Measurements from ENCODE around the gene MOB4. TPM values are rescaled to one million over a fixed set of nuclear protein-coding genes. Genes with fewer than 3 reads are reported as not detected.
"Not testable (repeated sequence)": the region's sequence is repeated elsewhere in the genome, so short reads cannot be mapped to it uniquely, and the experiment has no call there.

The MOB4 gene
- polyA plus RNA-seq, 1 of the 3 experiments (the other 2 are of a cell fraction) = 22.0 TPM

DNA sequence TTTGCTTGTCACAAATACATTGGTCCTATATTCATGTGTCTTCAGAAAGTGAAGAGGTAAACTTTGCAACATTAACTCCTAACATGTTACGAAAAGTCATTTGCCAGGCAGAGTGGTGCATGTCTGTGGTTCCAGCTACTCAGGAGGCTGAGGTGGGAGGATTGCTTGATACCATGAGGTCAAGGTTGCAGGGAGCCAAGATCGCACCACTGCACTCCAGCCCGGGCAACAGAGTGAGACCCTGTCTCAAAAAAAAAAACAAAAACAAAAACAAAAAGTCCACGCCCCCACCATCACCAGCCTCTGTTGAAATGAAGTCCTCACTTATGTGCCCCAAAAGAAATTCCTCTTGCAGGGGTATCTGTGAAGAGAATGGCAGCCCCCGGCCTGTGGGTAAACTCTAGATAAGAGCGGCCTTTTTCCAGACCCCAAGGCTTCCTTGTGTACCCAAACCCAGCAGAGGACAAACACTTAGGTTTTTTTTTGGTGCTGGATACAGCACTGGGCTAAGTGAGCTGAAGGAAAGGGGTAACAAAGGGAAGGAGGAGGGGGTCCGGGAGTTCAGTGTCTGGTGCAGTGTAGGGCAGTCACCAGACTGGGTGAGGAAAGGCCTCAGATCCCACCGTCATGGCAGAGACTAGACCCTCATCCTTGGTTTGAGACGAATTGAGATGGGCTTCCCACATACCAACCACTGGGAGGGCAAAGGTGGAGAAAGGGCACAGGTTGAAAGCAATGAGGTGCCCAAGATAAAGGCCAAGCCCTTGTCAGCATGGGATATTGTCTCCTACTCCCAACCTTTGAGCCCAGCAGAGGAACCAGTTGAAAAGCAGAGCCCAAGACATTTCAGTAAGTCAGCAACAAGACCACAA, 35.5 kb upstream of the MOB4 start:
- no peaks in the 10 kb centered on the region; the same call in 1 of the 2 replicates for H3K9me3 ChIP-seq
- TF ChIP-seq POLR2AphosphoS5 (IDR thresholded peaks at IDR 0.05; ENCODE audit: low read depth, low read length) = no peak
- no peak overlapping the region for H3K4me2 ChIP-seq
- no peak overlapping the region for H3K27ac ChIP-seq (ENCODE audit: low read depth in 2 of 2, low read length in 1 of 2)
- no peaks in the 10 kb centered on the region for H3K27me3 ChIP-seq (ENCODE audit: insufficient read depth)
- POLR2A ChIA-PET = interaction anchor here (0.5 kb wide), 1 partner anchor 67 kb away, joined by 4 read pairs; no protein-coding TSS in a partner anchor
- no peaks in the 10 kb centered on the region for H3K4me1 ChIP-seq (ENCODE audit: control insufficient read depth in 1 of 2, insufficient read depth in 2 of 2, low read depth in 1 of 2, low read length in 1 of 2)
- H3F3A ChIP-seq (replicated peaks; ENCODE audit: insufficient read depth) = peaks cover 23% of the 10 kb centered on the region
- H4K20me1 ChIP-seq (ENCODE audit: insufficient read depth) = no peaks in the 10 kb centered on the region
- no peak overlapping the region for H2AFZ ChIP-seq (ENCODE audit: low read depth)
- no peak for DNase-seq
- no peak overlapping the region for H3K4me3 ChIP-seq (ENCODE audit: low read depth in 2 of 2, low read length in 1 of 2)
- peaks cover 19 to 53% of the 10 kb centered on the region in 2 experiments for H3K36me3 ChIP-seq (replicated peaks in 1 of 2; ENCODE audit: control insufficient read depth in 1 of 2, insufficient read depth in 2 of 2, low read length in 1 of 2)
- CTCF ChIA-PET = no interaction called here
- no peaks in the 10 kb centered on the region for H3K9me2 ChIP-seq
- H3K79me2 ChIP-seq (ENCODE audit: insufficient read depth) = no peaks in the 10 kb centered on the region
- 94% methylated on average over 9 of the region's 9 CpGs for WGBS (ENCODE audit: low lambda C conversion rate)
- no peak overlapping the region for H3K9ac ChIP-seq

DNA sequence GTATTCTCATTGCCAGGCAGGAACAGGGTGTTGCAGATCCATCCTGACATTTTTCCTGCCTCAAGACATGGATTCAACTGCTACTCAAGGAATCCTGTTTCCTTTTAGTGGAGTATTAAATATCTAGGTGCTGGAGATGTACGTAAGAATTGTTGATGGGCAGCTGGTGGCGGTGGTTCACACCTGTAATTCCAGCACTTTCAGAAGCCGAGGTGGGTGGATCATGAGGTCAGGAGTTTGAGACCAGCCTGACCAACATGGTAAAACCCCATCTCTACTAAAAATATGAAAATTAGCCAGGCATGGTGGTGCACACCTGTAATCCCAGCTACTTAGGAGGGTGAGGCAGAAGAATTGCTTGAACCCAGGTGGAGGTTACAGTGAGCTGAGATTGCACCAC, 31.6 kb upstream of the MOB4 start:
- POLR2A ChIA-PET; H3K9ac ChIP-seq; H3K9me2 ChIP-seq; H2AFZ ChIP-seq (ENCODE audit: low read depth); H3K4me1 ChIP-seq (ENCODE audit: control insufficient read depth in 1 of 2, insufficient read depth in 2 of 2, low read depth in 1 of 2, low read length in 1 of 2); CTCF ChIA-PET; H3K79me2 ChIP-seq (ENCODE audit: insufficient read depth); H3K27me3 ChIP-seq (ENCODE audit: insufficient read depth); H4K20me1 ChIP-seq (ENCODE audit: insufficient read depth); H3K27ac ChIP-seq (ENCODE audit: low read depth in 2 of 2, low read length in 1 of 2); H3K4me2 ChIP-seq; H3K4me3 ChIP-seq (ENCODE audit: low read depth in 2 of 2, low read length in 1 of 2); DNase-seq; H3K9me3 ChIP-seq: not testable (repeated sequence)
- H3F3A ChIP-seq (replicated peaks; ENCODE audit: insufficient read depth) = peaks cover 30% of the 10 kb centered on the region
- H3K36me3 ChIP-seq (replicated peaks in 1 of 2; ENCODE audit: control insufficient read depth in 1 of 2, insufficient read depth in 2 of 2, low read length in 1 of 2) = peaks cover 31 to 65% of the 10 kb centered on the region in 2 experiments
- 100% methylated on average over 3 of the region's 3 CpGs for WGBS (ENCODE audit: low lambda C conversion rate)

DNA sequence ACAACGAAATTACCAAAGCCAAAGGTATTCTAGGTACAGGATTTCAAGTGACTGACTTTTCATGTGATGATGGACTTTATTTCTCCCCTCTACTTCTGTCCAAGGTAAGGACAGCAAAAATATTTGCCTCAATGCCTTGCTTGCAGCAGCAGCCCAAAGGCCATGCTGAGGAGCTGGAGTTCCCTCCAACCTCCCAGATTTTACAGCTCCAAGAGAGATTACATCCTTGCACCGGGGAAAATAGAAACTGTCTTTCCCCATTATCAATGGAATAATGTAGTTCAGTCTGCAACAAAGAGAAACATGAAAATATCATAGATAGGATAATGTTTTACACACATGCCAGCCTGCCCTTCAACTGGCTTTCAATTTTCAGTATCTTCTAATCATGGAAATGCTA, 29.7 kb upstream of the MOB4 start:
- H3K9ac ChIP-seq = no peak overlapping the region
- no peaks in the 10 kb centered on the region for H3K9me2 ChIP-seq
- no peak for TF ChIP-seq TEAD4 (IDR thresholded peaks at IDR 0.05; ENCODE audit: borderline replicate concordance, insufficient read depth)
- no peak for TF ChIP-seq FOXM1 (IDR thresholded peaks at IDR 0.05; ENCODE audit: low read depth)
- no peak for TF ChIP-seq GATA2 (CRISPR knock-in tag; IDR thresholded peaks at IDR 0.05)
- POLR2A ChIA-PET = no interaction called here
- H3K79me2 ChIP-seq (ENCODE audit: insufficient read depth) = peaks cover 11% of the 10 kb centered on the region; the same call in 1 of the 2 replicates
- DNase-seq = no peak
- H3K4me2 ChIP-seq = no peak overlapping the region
- no peak overlapping the region for H3K27ac ChIP-seq (ENCODE audit: low read depth in 2 of 2, low read length in 1 of 2)
- 91% methylated on average over 2 of the region's 2 CpGs for WGBS (ENCODE audit: low lambda C conversion rate)
- H3F3A ChIP-seq (replicated peaks; ENCODE audit: insufficient read depth) = peaks cover 47% of the 10 kb centered on the region
- no peak overlapping the region for H2AFZ ChIP-seq (ENCODE audit: low read depth)
- H3K36me3 ChIP-seq (replicated peaks in 1 of 2; ENCODE audit: control insufficient read depth in 1 of 2, insufficient read depth in 2 of 2, low read length in 1 of 2) = peaks cover 50 to 84% of the 10 kb centered on the region in 2 experiments
- no peaks in the 10 kb centered on the region for H4K20me1 ChIP-seq (ENCODE audit: insufficient read depth)
- no peak overlapping the region for H3K4me3 ChIP-seq (ENCODE audit: low read depth in 2 of 2, low read length in 1 of 2)
- H3K4me1 ChIP-seq (ENCODE audit: control insufficient read depth in 1 of 2, insufficient read depth in 2 of 2, low read depth in 1 of 2, low read length in 1 of 2) = no peaks in the 10 kb centered on the region
- H3K27me3 ChIP-seq (ENCODE audit: insufficient read depth) = no peaks in the 10 kb centered on the region
- no peaks in the 10 kb centered on the region; the same call in 1 of the 2 replicates for H3K9me3 ChIP-seq
- CTCF ChIA-PET = no interaction called here

DNA sequence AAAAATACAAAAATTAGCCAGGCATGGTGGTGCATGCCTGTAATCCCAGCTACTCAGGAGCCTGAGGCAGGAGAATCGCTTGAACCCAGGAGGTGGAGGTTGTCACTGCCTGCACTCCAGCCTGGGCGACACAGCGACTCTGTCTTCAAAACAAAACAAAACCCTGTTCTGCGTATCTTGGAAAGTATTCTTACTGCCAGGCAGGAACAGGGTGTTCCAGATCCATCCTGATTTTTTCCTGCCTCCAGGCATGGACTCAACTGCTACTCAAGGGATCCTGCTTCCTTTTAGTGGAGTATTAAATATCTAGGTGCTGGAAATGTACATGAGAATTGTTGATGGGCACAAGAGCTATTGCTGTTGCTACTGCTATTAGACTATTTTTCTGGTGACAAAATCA, 28.5 kb upstream of the MOB4 start:
- POLR2A ChIA-PET = no interaction called here
- CTCF ChIA-PET = no interaction called here
- Histone ChIP-seq H3K4me3 (ENCODE audit: low read depth in 2 of 2, low read length in 1 of 2) (no peak overlapping the region), H3K27me3 (ENCODE audit: insufficient read depth) (no peaks in the 10 kb centered on the region), H3K9ac (no peak overlapping the region), H3K4me1 (ENCODE audit: control insufficient read depth in 1 of 2, insufficient read depth in 2 of 2, low read depth in 1 of 2, low read length in 1 of 2) (no peaks in the 10 kb centered on the region), H3K9me3 (no peaks in the 10 kb centered on the region; the same call in 1 of the 2 replicates), H3K79me2 (ENCODE audit: insufficient read depth) (peaks cover 16% of the 10 kb centered on the region; the same call in 1 of the 2 replicates), H3K27ac (ENCODE audit: low read depth in 2 of 2, low read length in 1 of 2) (no peak overlapping the region), H3K9me2 (no peaks in the 10 kb centered on the region), H3F3A (replicated peaks; ENCODE audit: insufficient read depth) (peaks cover 47% of the 10 kb centered on the region), H2AFZ (ENCODE audit: low read depth) (no peak overlapping the region), H3K4me2 (no peak overlapping the region), H4K20me1 (ENCODE audit: insufficient read depth) (no peaks in the 10 kb centered on the region), H3K36me3 (replicated peaks in 1 of 2; ENCODE audit: control insufficient read depth in 1 of 2, insufficient read depth in 2 of 2, low read length in 1 of 2) (peaks cover 58 to 88% of the 10 kb centered on the region in 2 experiments)
- DNase-seq = no peak
- 95% methylated on average over 4 of the region's 4 CpGs for WGBS (ENCODE audit: low lambda C conversion rate)
- no peak for TF ChIP-seq RAD21 (IDR thresholded peaks at IDR 0.05; ENCODE audit: low read length)
- TF ChIP-seq GABPA (IDR thresholded peaks at IDR 0.05; ENCODE audit: low read depth) = no peak
- TF ChIP-seq, protein P1, sequence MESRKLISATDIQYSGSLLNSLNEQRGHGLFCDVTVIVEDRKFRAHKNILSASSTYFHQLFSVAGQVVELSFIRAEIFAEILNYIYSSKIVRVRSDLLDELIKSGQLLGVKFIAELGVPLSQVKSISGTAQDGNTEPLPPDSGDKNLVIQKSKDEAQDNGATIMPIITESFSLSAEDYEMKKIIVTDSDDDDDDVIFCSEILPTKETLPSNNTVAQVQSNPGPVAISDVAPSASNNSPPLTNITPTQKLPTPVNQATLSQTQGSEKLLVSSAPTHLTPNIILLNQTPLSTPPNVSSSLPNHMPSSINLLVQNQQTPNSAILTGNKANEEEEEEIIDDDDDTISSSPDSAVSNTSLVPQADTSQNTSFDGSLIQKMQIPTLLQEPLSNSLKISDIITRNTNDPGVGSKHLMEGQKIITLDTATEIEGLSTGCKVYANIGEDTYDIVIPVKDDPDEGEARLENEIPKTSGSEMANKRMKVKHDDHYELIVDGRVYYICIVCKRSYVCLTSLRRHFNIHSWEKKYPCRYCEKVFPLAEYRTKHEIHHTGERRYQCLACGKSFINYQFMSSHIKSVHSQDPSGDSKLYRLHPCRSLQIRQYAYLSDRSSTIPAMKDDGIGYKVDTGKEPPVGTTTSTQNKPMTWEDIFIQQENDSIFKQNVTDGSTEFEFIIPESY (IDR thresholded peaks at IDR 0.05; ENCODE audit: borderline replicate concordance, low read depth) = no peak
- no peak for TF ChIP-seq TEAD4 (IDR thresholded peaks at IDR 0.05; ENCODE audit: borderline replicate concordance, insufficient read depth)
- TF ChIP-seq TCF12 (IDR thresholded peaks at IDR 0.05) = no peak
- TF ChIP-seq FOXM1 (IDR thresholded peaks at IDR 0.05; ENCODE audit: low read depth) = no peak
- no peak for TF ChIP-seq CHD2 (IDR thresholded peaks at IDR 0.05; ENCODE audit: low read length, partially characterized antibody)
- TF ChIP-seq, protein P2, sequence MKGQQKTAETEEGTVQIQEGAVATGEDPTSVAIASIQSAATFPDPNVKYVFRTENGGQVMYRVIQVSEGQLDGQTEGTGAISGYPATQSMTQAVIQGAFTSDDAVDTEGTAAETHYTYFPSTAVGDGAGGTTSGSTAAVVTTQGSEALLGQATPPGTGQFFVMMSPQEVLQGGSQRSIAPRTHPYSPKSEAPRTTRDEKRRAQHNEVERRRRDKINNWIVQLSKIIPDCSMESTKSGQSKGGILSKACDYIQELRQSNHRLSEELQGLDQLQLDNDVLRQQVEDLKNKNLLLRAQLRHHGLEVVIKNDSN (IDR thresholded peaks at IDR 0.05; ENCODE audit: borderline replicate concordance, low read depth) = no peak
- no peak for TF ChIP-seq MXI1 (IDR thresholded peaks at IDR 0.05; ENCODE audit: low read depth, low read length)
